Natural killer cell (primary cell): ENCODE data around the gene MALRD1. TPM values are rescaled to one million over a fixed set of nuclear protein-coding genes. Genes with fewer than 3 reads are reported as not detected.

Experiments
- ATAC-seq, 3 donors: fragments of 150-1000 bp in 2 of 3; fragments of 200-7000 bp in 1 of 3; cut with Tn5 transposase; 1 replicate in 1 of 3; 2 replicates in 2 of 3; pipeline ENCODE4 v1.10.0; 2021; ENCODE audit warnings: mild to moderate bottlenecking in 2 of 3, moderate library complexity in 2 of 3
- DNase-seq, 2 donors: peaks; one replicate each; pipeline versions ENCODE4 v3.0.0 to v3.0.0-alpha.2; 2013 to 2021; ENCODE audit warnings: mixed read lengths in 1 of 2
- H3K27ac ChIP-seq: one replicate; pipeline ENCODE4 v1.5.1; 2013; ENCODE audit warnings: mild to moderate bottlenecking, low read length
- H3K27me3 ChIP-seq: one replicate; pipeline ENCODE4 v1.6.1; 2013; ENCODE audit warnings: low read length; ENCODE audit not compliant: control insufficient read depth, insufficient read depth
- H3K36me3 ChIP-seq: one replicate; pipeline ENCODE4 v1.6.1; 2013; ENCODE audit warnings: low read length; ENCODE audit not compliant: control insufficient read depth, insufficient read depth
- H3K4me1 ChIP-seq: one replicate; pipeline ENCODE4 v1.6.1; 2013; ENCODE audit warnings: low read length; ENCODE audit not compliant: control insufficient read depth, insufficient read depth
- H3K4me3 ChIP-seq: one replicate; pipeline ENCODE4 v1.5.1; 2013; ENCODE audit warnings: low read length
- H3K9me3 ChIP-seq: one replicate; pipeline ENCODE4 v1.6.1; 2013; ENCODE audit warnings: low read length; ENCODE audit not compliant: control insufficient read depth, insufficient read depth
- H3K27ac Mint-ChIP-seq, 2 donors: one replicate each; pipeline ENCODE4 v1.8.0; 2022; ENCODE audit warnings: mild to moderate bottlenecking in 2 of 2, mixed read lengths in 2 of 2, moderate library complexity in 1 of 2
- H3K27me3 Mint-ChIP-seq, 2 donors: one replicate each; pipeline ENCODE4 v1.8.0; 2022; ENCODE audit warnings: low read depth in 2 of 2, mixed read lengths in 2 of 2
- H3K36me3 Mint-ChIP-seq: one replicate; pipeline ENCODE4 v1.8.0; 2022; ENCODE audit warnings: mixed read lengths
- H3K4me1 Mint-ChIP-seq, 2 donors: one replicate each; pipeline ENCODE4 v1.8.0; 2022; ENCODE audit warnings: mixed read lengths in 2 of 2
- H3K4me3 Mint-ChIP-seq: one replicate; pipeline ENCODE4 v1.8.0; 2022; ENCODE audit warnings: mild to moderate bottlenecking, moderate library complexity, mixed read lengths
- H3K9me3 Mint-ChIP-seq, 2 donors: one replicate each; pipeline ENCODE4 v1.8.0; 2022; ENCODE audit warnings: mixed read lengths in 2 of 2
- WGBS: methylation state at CpG from one replicate; pipeline ENCODE4 v1.1.7; 2013; ENCODE audit warnings: missing lambda C conversion rate; ENCODE audit not compliant: insufficient coverage; 5-methylcytosine and 5-hydroxymethylcytosine counted together
- intact Hi-C: fragments of 100-400 bp; cut with micrococcal nuclease; formaldehyde crosslinking; loops from one replicate; pipeline ENCODE4 v1.14.2; 2022
- total RNA-seq, 4 donors: library from RNA; stranded (reverse); fragments of 120-200 nt in 1 of 4; gene quantifications; one replicate each; pipeline versions ENCODE4 v1.2.3 to v1.2.4, GENCODE V29; 2013 to 2022
- TF ChIP-seq, protein P1 (sequence below): fragments of 200-600 bp; IDR thresholded peaks from one replicate; pipeline ENCODE4 v1.8.0; 2022; ENCODE audit warnings: antibody characterized with exemption

The MALRD1 gene
- total RNA-seq, 3 donors from 2014 or later (not counting 1 experiment from before 2014, with no cell fraction given) = not detected

DNA sequence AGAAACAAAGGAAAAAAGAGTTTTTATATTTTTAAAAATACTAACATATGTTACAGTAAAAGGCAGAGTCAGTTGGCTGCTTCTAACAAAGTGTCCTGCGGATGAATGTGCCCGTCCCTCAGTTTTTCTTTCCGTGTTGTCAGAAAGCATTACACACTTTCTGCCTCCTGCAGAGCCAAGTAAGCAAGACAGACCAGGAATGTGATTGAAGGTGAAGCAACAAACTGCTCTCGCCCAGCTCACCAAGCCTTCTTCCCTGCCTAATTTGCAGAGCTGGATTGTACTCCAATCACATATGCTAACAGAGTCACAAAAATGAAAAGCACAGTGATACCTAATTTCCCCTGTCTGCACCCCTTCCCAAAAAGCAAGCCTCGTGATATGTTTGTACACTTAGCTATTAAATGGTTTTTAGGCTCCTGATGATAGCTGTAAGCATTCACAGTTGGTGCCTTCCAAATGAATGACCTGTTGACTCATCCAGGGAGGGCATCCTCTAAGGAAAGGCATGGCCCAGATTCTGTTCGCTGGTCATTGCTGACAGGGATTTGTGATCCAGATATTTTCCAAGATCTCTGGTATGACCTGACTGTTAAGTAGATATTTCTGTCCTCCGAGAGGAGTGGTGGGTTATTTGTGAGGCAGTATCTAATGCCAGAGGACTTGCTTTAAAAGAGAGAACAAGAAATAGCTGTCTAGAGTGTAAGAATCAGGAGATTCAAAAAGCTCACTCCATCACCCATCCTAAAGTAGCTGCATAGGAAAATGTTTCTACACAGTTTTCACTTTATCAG, 580.4 kb downstream of the MALRD1 start:
- intact Hi-C loops = no loop called here
- WGBS = 84% methylated on average over 7 of the region's 7 CpGs

GRCh38 chr10:19629567-19629966, 581.0 kb downstream of the MALRD1 start:
- H3K9me3 Mint-ChIP-seq = no peaks in the 10 kb centered on the region
- H3K36me3 Mint-ChIP-seq = no peaks in the 10 kb centered on the region
- H3K4me3 Mint-ChIP-seq = no peak overlapping the region
- H3K9me3 ChIP-seq = no peaks in the 10 kb centered on the region
- H3K27me3 Mint-ChIP-seq = no peaks in the 10 kb centered on the region
- no peaks in the 10 kb centered on the region for H3K4me1 Mint-ChIP-seq
- intact Hi-C loops = no loop called here
- WGBS = 33% methylated on average over 6 of the region's 6 CpGs
- H3K4me1 ChIP-seq = no peaks in the 10 kb centered on the region
- TF ChIP-seq, protein P1, sequence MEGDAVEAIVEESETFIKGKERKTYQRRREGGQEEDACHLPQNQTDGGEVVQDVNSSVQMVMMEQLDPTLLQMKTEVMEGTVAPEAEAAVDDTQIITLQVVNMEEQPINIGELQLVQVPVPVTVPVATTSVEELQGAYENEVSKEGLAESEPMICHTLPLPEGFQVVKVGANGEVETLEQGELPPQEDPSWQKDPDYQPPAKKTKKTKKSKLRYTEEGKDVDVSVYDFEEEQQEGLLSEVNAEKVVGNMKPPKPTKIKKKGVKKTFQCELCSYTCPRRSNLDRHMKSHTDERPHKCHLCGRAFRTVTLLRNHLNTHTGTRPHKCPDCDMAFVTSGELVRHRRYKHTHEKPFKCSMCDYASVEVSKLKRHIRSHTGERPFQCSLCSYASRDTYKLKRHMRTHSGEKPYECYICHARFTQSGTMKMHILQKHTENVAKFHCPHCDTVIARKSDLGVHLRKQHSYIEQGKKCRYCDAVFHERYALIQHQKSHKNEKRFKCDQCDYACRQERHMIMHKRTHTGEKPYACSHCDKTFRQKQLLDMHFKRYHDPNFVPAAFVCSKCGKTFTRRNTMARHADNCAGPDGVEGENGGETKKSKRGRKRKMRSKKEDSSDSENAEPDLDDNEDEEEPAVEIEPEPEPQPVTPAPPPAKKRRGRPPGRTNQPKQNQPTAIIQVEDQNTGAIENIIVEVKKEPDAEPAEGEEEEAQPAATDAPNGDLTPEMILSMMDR = no peak
- H3K27ac Mint-ChIP-seq = no peak overlapping the region
- no peak overlapping the region for H3K27ac ChIP-seq
- ATAC-seq (no peak), DNase-seq (no peak)
- H3K4me3 ChIP-seq = no peak overlapping the region
- H3K27me3 ChIP-seq = no peaks in the 10 kb centered on the region
- no peaks in the 10 kb centered on the region for H3K36me3 ChIP-seq

More for the DNA sequence above, 580.4 kb downstream of the MALRD1 start:
- H3K36me3 Mint-ChIP-seq = no peaks in the 10 kb centered on the region
- H3K4me3 ChIP-seq = no peak overlapping the region
- no peaks in the 10 kb centered on the region for H3K36me3 ChIP-seq
- H3K9me3 ChIP-seq = no peaks in the 10 kb centered on the region
- ATAC-seq = no peak
- H3K27ac ChIP-seq = no peak overlapping the region
- no peak overlapping the region for H3K4me3 Mint-ChIP-seq
- H3K9me3 Mint-ChIP-seq = no peaks in the 10 kb centered on the region
- H3K27me3 ChIP-seq = no peaks in the 10 kb centered on the region
- no peak for DNase-seq
- TF ChIP-seq, protein P1 = no peak
- no peak overlapping the region for H3K27ac Mint-ChIP-seq
- H3K4me1 Mint-ChIP-seq = no peaks in the 10 kb centered on the region
- no peaks in the 10 kb centered on the region for H3K27me3 Mint-ChIP-seq
- H3K4me1 ChIP-seq = no peaks in the 10 kb centered on the region

DNA sequence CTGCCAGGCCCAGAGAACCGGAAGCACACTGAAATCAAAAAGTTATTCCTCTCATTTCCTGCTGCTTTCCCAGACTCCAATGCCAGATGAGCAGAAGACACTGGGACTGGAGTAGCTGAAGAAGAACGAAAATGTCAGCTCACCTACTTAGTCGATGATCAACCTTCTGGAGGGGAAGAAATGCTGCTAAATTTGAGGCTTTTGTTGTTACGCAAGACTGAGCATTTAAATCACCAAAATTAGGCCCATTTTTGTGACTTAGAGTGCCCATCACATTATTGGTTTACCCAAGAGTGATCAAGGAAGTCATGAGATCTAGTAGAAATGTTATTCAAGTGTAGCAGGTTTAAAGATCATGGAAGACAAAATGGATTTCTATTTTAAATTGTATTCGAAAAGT, 585.6 kb downstream of the MALRD1 start:
- Histone ChIP-seq H3K27ac (no peak overlapping the region), H3K4me3 (no peak overlapping the region), H3K4me1 (no peaks in the 10 kb centered on the region), H3K36me3 (no peaks in the 10 kb centered on the region), H3K9me3 (no peaks in the 10 kb centered on the region), H3K27me3 (no peaks in the 10 kb centered on the region)
- no peaks in the 10 kb centered on the region for H3K27me3 Mint-ChIP-seq
- H3K36me3 Mint-ChIP-seq = no peaks in the 10 kb centered on the region
- H3K4me3 Mint-ChIP-seq = no peak overlapping the region
- 92% methylated on average over 5 of the region's 5 CpGs for WGBS
- intact Hi-C loops = no loop called here
- no peak overlapping the region for H3K27ac Mint-ChIP-seq
- no peaks in the 10 kb centered on the region for H3K9me3 Mint-ChIP-seq
- DNase-seq (no peak), ATAC-seq (no peak)
- H3K4me1 Mint-ChIP-seq = peaks cover 9 to 12% of the 10 kb centered on the region in 2 donors
- TF ChIP-seq, protein P1 = no peak
